Measurements from ENCODE around the gene GABRB2. TPM values are rescaled to one million over a fixed set of nuclear protein-coding genes. Genes with fewer than 3 reads are reported as not detected.

The GABRB2 gene
- total RNA-seq, 1 experiment from 2014 or later = 5.3 TPM

DNA sequence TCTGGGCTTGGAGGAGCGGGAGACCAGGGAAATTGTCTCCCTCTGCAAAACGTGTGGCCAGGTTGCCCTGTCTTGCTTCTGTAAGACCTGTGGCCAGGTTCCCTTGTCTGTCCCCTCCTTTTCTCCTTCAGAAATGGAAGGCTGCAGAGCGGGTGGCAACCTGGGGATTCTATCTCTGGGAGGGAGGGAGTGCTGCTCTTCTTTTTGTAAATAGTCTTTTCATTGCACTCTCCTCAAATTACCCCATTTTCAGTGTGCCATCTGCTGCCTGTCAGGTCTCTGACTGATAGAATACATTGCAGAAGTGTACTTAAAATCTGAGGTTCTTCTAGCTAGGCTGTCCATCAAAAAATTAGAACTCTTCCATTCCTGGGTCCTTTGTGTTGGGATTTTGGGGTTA is 126.0 kb downstream of the GABRB2 start:
- no peak for DNase-seq
- H3K27me3 ChIP-seq (ENCODE audit: control insufficient read depth, insufficient read depth, low read length) = no peaks in the 10 kb centered on the region
- no peak overlapping the region for H3K4me3 ChIP-seq (ENCODE audit: insufficient read depth, low read depth, low read length)
- H3K36me3 ChIP-seq (replicated peaks; ENCODE audit: control insufficient read depth, insufficient read depth, low read length) = no peaks in the 10 kb centered on the region

DNA sequence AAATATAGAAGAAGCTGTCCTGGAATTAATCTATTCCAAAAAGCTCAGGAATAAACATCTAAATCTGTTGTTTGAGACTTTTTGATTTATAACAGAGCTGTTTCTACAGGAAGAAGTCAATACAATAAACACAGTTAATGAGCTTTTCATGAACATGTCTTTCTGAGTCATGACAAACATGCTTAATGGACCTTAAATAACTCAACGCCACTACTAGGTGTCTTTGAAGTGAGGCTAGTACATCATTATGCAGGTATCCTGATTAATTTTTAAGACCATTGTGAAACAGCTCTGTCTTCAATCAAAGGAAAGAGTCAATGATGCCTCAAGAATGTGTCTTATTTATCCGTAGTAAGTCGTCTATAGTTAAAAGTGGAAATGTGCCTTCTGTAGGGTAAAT is 131.6 kb downstream of the GABRB2 start:
- Histone ChIP-seq H3K36me3 (replicated peaks; ENCODE audit: control insufficient read depth, insufficient read depth, low read length) (no peaks in the 10 kb centered on the region), H3K4me3 (ENCODE audit: insufficient read depth, low read depth, low read length) (no peak overlapping the region), H3K27me3 (ENCODE audit: control insufficient read depth, insufficient read depth, low read length) (no peaks in the 10 kb centered on the region)
- DNase-seq = no peak

DNA sequence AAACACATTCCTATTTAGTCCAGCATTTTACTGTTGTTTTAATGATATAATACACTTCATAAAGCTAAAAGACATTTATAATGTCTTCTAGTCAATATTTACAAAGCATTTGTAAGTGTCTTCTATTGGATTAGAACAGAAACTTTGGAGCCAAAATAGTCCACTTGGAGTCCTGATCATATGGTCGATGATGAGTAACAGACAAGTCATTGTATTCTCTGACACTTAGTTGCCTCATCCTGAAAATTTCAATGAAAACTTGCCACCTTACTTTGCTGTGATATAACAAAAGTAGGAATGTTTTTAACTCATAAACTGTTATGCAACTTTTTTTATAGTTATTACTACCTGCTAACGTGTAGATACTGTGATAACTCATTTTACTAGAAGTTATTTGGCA is 132.5 kb downstream of the GABRB2 start:
- Histone ChIP-seq H3K36me3 (replicated peaks; ENCODE audit: control insufficient read depth, insufficient read depth, low read length) (no peaks in the 10 kb centered on the region), H3K4me3 (ENCODE audit: insufficient read depth, low read depth, low read length) (no peak overlapping the region), H3K27me3 (ENCODE audit: control insufficient read depth, insufficient read depth, low read length) (no peaks in the 10 kb centered on the region)
- DNase-seq = no peak

DNA sequence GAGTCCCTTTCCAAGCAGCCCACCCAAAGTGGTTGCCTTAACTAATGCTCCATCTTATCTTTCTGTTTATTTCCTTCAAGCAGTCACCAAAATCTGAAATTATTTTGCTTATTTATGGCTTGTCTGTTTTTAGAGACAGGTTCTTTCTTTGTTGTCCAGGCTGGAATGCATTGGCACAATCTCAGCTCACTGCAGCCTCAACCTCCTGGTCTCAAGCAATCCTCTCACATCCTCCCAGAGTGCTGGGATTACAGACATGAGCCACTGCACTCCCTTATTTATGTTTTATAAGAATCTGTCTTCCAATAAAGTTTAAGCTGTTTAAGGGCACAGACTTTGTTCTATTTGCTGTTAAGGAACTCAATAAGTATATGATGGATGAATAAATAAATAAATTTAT is 133.7 kb downstream of the GABRB2 start:
- Histone ChIP-seq H3K36me3 (replicated peaks; ENCODE audit: control insufficient read depth, insufficient read depth, low read length) (no peaks in the 10 kb centered on the region), H3K4me3 (ENCODE audit: insufficient read depth, low read depth, low read length) (no peak overlapping the region), H3K27me3 (ENCODE audit: control insufficient read depth, insufficient read depth, low read length) (no peaks in the 10 kb centered on the region)
- no peak for DNase-seq

DNA sequence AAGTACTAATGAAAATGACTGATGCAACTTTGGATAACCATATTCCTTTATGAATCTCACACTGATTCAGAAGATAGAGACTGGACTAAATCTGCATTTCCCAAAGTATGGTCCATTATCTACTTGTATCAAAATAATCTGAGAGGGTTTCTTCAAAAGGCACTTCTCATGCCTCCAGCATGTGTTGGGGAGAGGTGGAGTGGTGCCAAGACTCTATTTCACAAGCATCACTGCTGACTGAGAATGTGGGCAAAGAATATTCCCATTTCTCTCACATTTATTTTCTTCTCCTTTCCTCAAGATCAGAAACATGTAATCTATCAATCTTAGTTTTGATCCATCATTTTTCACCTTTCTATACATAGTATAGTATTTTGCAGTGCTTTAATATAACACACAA is 135.4 kb downstream of the GABRB2 start:
- DNase-seq = no peak
- Histone ChIP-seq H3K36me3 (replicated peaks; ENCODE audit: control insufficient read depth, insufficient read depth, low read length) (no peaks in the 10 kb centered on the region), H3K4me3 (ENCODE audit: insufficient read depth, low read depth, low read length) (no peak overlapping the region), H3K27me3 (ENCODE audit: control insufficient read depth, insufficient read depth, low read length) (no peaks in the 10 kb centered on the region)

DNA sequence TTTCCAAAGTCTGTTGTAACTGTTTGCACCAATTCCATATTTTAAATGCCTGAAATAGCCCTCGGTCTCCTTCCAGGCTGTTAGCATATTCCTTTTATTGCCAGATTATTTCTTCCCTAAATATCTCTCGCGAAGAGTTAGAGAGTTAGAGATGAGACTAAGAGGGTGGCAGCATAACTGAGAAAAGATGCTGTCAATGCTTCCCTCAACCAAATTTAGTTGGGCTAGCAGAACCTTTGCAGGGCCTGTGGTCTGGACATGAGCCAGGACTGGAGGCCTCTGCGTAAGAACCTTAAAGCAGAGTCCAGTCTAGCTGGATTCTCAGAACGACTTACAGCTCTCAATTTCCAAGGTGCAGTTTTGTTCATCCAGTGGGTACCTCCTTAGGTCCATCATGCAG is 135.9 kb downstream of the GABRB2 start:
- DNase-seq = no peak
- Histone ChIP-seq H3K36me3 (replicated peaks; ENCODE audit: control insufficient read depth, insufficient read depth, low read length) (no peaks in the 10 kb centered on the region), H3K4me3 (ENCODE audit: insufficient read depth, low read depth, low read length) (no peak overlapping the region), H3K27me3 (ENCODE audit: control insufficient read depth, insufficient read depth, low read length) (no peaks in the 10 kb centered on the region)

DNA sequence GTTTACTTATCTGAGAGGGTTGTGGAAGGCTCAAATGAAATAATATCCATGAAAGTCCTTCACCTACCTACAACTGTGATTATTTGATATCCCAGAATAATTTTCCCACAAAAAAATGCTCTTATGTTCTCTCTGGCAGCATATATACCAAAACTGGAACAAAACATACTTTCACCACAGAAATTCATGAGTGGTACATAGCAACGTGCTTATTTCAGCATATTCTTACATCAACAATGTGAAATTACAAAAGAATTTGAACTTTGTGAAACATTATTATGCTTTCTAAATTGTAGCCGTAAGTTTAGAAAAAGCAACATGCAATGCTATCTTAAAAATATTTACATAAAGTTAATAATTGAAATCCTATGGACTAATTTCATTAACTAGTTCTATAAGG is 137.1 kb downstream of the GABRB2 start:
- no peak for DNase-seq
- Histone ChIP-seq H3K27me3 (ENCODE audit: control insufficient read depth, insufficient read depth, low read length) (no peaks in the 10 kb centered on the region), H3K36me3 (replicated peaks; ENCODE audit: control insufficient read depth, insufficient read depth, low read length) (no peaks in the 10 kb centered on the region), H3K4me3 (ENCODE audit: insufficient read depth, low read depth, low read length) (no peak overlapping the region)

DNA sequence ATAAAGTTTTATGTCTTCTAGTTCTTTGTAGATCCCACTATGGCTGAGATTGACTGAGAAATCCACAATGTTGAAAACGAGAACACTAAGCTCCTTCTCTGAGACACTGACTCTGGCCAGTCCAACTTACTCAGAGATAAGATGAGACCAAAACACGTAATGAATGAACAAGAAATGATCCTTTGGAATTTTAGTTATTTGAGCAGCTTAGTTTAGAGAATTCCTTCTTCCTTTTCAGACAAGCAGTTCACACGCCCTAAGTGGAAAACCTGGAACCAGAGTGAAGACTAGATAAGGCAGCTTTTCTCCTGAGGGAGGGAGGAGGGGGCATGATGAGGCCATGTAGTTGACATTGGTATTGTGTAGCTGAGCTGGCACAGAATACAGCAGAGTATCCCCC is 139.6 kb downstream of the GABRB2 start:
- Histone ChIP-seq H3K36me3 (replicated peaks; ENCODE audit: control insufficient read depth, insufficient read depth, low read length) (no peaks in the 10 kb centered on the region), H3K4me3 (ENCODE audit: insufficient read depth, low read depth, low read length) (no peak overlapping the region), H3K27me3 (ENCODE audit: control insufficient read depth, insufficient read depth, low read length) (no peaks in the 10 kb centered on the region)
- no peak for DNase-seq

DNA sequence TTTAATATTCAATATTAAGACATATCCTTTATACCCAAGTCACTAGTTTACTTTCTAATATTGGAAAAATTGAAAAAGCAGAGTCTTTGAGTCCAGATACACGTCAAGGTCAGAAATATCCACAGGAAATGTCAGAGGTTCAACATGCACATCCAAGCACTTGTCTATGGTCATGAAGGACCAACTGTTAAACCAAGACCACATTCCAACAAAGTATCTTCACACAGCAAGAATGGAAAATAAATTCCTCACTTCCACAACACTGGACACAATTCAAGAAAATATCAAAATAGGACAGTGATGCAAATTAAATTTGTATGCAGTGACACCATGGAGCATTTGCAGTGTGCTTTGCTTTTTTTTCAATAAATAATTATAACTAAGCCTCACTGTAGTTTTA is 142.5 kb downstream of the GABRB2 start:
- H3K36me3 ChIP-seq (replicated peaks; ENCODE audit: control insufficient read depth, insufficient read depth, low read length) = no peaks in the 10 kb centered on the region
- no peaks in the 10 kb centered on the region for H3K27me3 ChIP-seq (ENCODE audit: control insufficient read depth, insufficient read depth, low read length)
- no peak for DNase-seq
- H3K4me3 ChIP-seq (ENCODE audit: insufficient read depth, low read depth, low read length) = no peak overlapping the region

DNA sequence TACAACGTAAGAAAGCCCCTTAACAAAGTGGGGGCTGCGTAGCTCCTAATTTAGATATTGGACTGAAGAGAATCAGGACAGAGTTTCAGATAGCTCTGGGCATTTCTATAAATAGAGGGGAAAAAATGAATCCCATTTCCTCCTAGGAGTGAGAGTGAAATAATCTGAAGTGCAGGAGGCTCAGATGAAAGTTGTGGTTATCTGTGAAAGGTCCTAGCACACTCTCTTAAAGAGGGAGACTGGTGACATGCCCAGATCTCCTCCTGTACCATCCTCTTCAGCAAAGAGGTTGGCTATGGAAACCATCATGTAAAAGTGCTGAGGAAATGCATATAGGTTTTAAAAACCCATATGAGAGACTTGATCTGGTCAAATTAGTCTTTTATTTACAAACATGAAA is 143.4 kb downstream of the GABRB2 start:
- no peaks in the 10 kb centered on the region for H3K27me3 ChIP-seq (ENCODE audit: control insufficient read depth, insufficient read depth, low read length)
- no peak for DNase-seq
- no peaks in the 10 kb centered on the region for H3K36me3 ChIP-seq (replicated peaks; ENCODE audit: control insufficient read depth, insufficient read depth, low read length)
- H3K4me3 ChIP-seq (ENCODE audit: insufficient read depth, low read depth, low read length) = no peak overlapping the region

DNA sequence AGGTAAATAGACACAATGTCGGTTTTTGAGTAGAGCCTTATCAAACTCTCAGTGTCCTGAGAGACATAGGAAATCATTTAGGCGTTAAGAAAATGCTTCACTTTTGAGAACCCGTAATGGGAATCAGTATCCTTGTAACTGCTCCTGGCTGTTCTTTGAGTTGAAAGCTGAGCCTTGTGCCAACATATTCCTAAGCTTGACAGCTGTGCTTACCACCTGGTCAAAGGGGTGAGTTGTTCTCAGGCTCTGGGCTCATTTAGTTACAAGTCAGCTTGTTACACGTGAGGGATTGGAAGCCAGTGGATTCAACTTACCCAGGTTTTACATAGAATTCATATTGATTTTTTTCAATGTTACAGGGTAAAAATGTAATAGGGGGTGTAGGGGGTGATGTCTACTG is 145.9 kb downstream of the GABRB2 start:
- H3K4me3 ChIP-seq (ENCODE audit: insufficient read depth, low read depth, low read length) = no peak overlapping the region
- no peaks in the 10 kb centered on the region for H3K36me3 ChIP-seq (replicated peaks; ENCODE audit: control insufficient read depth, insufficient read depth, low read length)
- H3K27me3 ChIP-seq (ENCODE audit: control insufficient read depth, insufficient read depth, low read length) = no peaks in the 10 kb centered on the region
- no peak for DNase-seq

DNA sequence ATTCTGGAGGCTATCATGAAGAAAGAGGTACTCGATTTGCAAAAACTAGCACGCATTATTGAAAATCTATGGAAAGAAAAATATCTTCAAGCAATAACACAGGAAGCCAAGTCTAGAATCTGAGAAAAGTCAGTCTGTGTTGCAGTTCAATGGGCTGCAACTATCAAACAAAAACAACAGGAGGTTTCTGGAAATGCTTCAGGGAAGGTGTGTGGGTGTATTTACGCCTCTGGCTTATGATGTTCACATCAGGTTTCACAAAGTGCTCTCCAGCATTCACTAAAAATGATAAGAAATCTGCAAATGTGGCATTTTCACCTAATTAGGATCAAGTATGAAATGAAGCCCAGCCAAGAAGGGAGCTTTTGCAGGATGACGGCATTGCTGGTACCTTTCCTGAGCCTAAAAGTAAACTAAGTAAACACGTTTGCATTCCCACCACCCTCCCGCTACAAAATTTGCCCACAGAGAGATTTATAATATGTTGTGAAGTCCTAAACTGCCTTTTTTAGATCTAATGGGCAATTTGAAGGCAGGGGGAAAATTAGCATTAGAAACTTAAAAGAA is 146.4 kb downstream of the GABRB2 start:
- Histone ChIP-seq H3K36me3 (replicated peaks; ENCODE audit: control insufficient read depth, insufficient read depth, low read length) (no peaks in the 10 kb centered on the region), H3K4me3 (ENCODE audit: insufficient read depth, low read depth, low read length) (no peak overlapping the region), H3K27me3 (ENCODE audit: control insufficient read depth, insufficient read depth, low read length) (no peaks in the 10 kb centered on the region)
- DNase-seq = no peak

DNA sequence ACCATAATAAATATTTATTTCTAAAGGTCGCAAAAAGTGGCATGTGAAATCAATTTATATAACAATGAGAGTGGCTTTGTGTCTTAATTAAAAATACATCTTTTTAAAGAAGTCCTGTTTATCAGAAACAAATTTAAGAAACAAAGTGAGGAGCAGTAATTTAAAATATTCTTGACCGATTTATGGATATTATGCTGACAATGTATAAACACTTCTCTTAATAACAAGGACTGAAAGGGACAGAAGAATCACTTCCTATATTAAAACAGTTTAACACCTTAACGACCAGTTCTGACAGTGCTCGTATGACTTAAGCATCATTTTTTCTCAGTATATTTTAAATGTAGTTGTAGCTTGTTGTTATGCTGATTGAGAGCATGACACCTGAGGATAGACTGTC is 149.1 kb downstream of the GABRB2 start:
- no peak overlapping the region for H3K4me3 ChIP-seq (ENCODE audit: insufficient read depth, low read depth, low read length)
- H3K27me3 ChIP-seq (ENCODE audit: control insufficient read depth, insufficient read depth, low read length) = no peaks in the 10 kb centered on the region
- H3K36me3 ChIP-seq (replicated peaks; ENCODE audit: control insufficient read depth, insufficient read depth, low read length) = no peaks in the 10 kb centered on the region
- DNase-seq = no peak

DNA sequence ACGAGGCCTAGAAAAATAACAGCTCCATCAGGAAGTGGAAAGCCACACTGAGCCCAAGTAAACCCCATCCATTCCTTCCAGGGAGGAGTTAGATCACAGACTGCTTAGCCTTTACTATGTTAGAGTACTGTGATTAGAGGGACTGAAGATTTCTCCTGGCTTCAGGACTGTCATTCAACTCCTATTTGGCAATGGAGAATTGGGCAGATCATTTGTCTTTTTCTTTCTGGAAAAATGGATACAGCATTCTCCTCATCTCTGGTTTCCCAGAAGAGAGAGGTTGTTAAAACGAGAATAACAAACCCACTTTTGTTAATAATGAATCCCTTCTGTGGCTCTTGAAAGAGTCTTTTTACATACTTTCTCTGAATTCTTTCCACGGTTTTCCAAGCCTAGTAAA is 150.4 kb downstream of the GABRB2 start:
- H3K36me3 ChIP-seq (replicated peaks; ENCODE audit: control insufficient read depth, insufficient read depth, low read length) = no peaks in the 10 kb centered on the region
- no peak overlapping the region for H3K4me3 ChIP-seq (ENCODE audit: insufficient read depth, low read depth, low read length)
- no peaks in the 10 kb centered on the region for H3K27me3 ChIP-seq (ENCODE audit: control insufficient read depth, insufficient read depth, low read length)
- no peak for DNase-seq

DNA sequence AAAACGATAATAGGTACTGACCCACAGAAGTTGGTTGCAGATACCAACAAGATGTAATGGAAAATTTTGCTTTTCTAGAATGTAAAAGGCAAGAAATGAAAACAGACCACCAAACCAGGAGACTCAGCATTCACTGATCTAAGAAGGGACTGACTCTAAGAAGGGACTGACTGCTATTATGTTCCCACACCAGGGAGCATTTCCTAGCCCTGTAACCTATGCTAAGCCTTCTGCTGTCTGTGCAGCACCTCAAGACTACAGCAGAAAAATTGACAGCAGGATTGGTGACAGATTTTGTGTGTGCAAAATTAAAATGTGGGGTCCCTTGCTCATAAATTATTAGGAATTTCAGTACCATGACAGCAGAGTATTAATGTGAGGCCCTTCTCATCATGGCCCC is 154.8 kb downstream of the GABRB2 start:
- H3K27me3 ChIP-seq (ENCODE audit: control insufficient read depth, insufficient read depth, low read length) = no peaks in the 10 kb centered on the region
- no peak overlapping the region for H3K4me3 ChIP-seq (ENCODE audit: insufficient read depth, low read depth, low read length)
- no peak for DNase-seq
- H3K36me3 ChIP-seq (replicated peaks; ENCODE audit: control insufficient read depth, insufficient read depth, low read length) = no peaks in the 10 kb centered on the region

DNA sequence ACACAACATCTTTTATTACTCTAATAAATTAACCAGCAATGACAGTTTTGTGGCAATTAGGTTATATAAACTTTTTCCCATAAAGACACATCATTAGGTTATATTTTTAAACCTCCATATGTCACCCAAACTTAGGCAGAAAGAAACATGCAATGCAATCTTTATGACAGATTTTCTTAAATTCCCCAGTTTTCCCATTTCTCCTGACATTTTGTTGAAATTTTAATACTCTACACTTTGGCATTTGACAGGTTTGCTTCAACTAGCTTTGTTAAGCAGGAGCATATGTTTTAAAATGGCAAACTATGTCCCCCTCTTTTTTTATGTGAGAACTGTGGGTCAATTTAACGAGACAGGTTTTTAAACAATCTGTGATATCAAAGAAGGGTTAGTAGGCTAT is 155.5 kb downstream of the GABRB2 start:
- no peak overlapping the region for H3K4me3 ChIP-seq (ENCODE audit: insufficient read depth, low read depth, low read length)
- H3K36me3 ChIP-seq (replicated peaks; ENCODE audit: control insufficient read depth, insufficient read depth, low read length) = no peaks in the 10 kb centered on the region
- H3K27me3 ChIP-seq (ENCODE audit: control insufficient read depth, insufficient read depth, low read length) = no peaks in the 10 kb centered on the region
- no peak for DNase-seq
